CD4-positive, alpha-beta T cell treated with Interleukin-10 for 1 hour (primary cell): ENCODE measurements around the gene LPP.
A peak's percentile ranks its signal among the peaks of the same experiment; 100 is the strongest.

Source experiments
- DNase-seq: peaks from one replicate; pipeline ENCODE4 v3.0.0-alpha.2; 2020

The LPP gene

GRCh38 chr3:188279502-188280335 lies 125.8 kb downstream of the LPP start:
- DNase-seq = peak; percentile 13

- no peak for DNase-seq
Measured at GRCh38 chr3:188280627-188281026, 126.7 kb downstream of the LPP start.

- no peak for DNase-seq
Measured at GRCh38 chr3:188282871-188283270, 128.9 kb downstream of the LPP start.

GRCh38 chr3:188283347-188283746 lies 129.4 kb downstream of the LPP start:
- DNase-seq = no peak

DNA sequence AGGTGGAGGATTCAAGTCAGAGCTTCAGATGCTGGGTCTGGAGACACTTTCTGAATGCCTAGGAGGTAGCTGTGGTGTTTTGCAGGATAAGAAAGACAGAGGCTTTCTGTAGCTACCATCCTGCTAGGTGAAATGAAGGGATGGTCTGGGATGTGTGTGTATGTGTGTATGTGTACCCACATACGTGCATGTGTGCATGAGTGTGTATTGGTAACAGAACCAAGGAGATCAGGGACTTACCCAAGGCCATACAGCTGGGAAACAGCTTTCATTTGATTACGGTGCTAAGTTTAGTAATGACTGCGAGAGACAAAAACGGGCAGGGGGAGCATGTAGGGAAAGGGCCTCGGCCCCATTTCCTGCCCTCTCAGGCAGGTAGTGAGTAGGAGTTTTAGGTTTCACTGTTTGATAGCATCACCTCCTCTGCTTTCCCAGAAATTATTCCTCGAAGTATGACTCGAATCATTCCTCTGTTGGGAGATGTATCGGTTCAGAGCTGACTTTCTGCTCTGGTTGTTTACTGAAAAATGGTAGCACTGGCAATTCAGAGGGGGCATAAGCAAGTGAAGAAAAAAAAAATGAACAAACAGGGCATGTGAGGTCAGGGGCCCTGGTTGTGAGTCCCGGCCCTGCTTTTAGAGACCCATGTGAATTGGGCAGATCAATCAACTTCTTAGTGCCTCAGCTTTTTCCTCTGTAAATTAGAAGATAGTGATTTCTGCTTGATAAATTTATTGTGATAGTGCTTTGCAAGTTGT lies 130.7 kb downstream of the LPP start:
- DNase-seq = no peak

- DNase-seq = no peak
Measured at GRCh38 chr3:188286087-188286513, 132.1 kb downstream of the LPP start.

DNA sequence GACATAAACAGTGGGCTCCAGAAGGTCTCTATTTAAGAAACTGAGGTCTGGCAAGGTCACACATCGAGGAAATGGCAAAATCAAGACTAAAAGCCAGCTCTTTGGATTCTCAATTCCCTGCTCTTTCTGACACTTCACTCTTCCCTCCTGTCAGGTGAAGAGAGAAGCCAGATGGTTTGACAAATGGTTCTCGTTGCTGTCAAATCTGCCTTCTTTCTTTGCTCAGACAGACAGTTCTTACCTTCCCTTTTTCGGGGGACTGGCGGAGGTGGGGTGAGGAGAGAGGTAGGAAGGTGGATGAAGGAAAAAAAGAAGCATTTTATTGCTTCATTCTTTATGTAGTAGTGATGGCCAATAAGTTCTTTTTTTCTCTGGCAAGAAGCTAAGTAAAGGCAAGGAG lies 133.4 kb downstream of the LPP start:
- DNase-seq = no peak

GRCh38 chr3:188287762-188288505 lies 134.0 kb downstream of the LPP start:
- DNase-seq = no peak

DNA sequence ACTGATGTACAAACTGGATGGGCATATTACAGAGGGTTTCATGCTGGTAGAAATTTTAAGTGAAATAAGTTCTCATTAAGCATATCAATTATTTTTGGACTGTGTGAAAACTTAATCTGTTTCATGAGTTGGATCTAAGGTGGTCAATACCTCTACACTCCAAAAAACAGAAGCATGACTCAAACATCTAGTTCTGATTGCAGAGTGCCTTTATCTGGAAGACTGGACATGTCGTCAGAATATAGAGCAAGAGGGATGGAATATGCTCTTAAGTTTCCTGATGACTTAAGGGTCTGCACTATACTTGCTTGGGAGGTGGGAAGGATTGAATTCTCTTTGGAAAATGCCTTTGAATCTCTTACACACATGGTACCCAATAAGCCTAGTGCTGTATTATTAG lies 138.3 kb downstream of the LPP start:
- no peak for DNase-seq

DNA sequence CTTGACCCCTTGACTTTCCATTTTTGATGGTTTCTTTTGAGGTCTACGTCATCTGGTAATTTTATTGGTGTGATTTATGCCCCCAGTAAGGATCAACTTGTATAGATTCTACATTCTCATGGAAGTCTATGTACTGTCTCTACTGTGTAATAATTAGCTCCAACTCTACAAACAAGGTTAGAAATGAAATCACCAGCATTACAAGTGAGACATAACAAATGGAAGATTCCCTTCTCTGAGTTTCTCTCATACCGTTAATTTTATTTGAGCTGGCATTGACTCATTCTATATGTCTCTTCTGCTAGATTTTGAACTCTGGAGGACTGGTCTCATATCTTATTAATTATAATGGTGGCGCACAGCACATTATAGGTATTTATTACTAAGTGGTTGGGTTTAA lies 138.9 kb downstream of the LPP start:
- DNase-seq = no peak

DNA sequence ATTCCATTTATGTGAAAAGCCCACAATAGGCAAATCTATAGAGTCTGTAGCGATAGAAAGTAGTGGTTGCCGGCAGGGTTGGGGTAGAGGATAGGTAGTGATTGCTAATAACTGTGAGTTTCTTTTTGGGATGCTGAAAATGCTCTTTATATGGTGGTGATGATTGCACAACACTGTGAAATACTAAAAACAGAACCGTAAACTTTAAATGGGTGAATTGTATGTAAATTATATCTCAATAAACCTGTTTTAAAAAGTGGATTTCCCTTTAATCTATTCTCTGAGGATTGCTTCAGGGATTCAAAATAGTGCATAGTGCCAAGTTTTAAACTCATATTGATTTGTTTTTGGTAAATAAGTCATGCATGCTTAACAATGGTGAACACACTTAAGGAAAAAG lies 140.2 kb downstream of the LPP start:
- no peak for DNase-seq

GRCh38 chr3:188294823-188295487 lies 141.0 kb downstream of the LPP start:
- no peak for DNase-seq

DNA sequence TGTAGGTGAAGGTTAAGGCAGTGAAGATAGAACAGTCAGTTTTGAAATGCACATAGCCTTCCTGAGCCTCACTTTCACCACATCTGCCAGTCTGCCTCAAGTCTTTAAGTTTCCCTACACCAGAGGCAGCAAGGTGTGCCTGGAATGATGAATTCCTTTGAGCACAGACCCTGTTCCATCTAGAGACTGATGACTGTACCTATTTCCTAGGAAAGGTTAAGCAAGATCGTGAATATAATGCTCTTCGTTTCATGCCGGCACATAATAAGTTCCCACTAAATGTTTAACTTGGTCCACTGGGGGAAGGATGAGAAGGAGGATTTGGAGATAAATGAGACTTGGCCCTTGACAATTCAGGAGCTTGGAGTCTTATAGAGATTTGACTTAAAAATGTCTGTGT lies 141.9 kb downstream of the LPP start:
- DNase-seq = no peak

- no peak for DNase-seq
Measured at GRCh38 chr3:188296761-188297612, 143.0 kb downstream of the LPP start.

- DNase-seq = no peak
Measured at GRCh38 chr3:188298585-188298984, 144.6 kb downstream of the LPP start.

DNA sequence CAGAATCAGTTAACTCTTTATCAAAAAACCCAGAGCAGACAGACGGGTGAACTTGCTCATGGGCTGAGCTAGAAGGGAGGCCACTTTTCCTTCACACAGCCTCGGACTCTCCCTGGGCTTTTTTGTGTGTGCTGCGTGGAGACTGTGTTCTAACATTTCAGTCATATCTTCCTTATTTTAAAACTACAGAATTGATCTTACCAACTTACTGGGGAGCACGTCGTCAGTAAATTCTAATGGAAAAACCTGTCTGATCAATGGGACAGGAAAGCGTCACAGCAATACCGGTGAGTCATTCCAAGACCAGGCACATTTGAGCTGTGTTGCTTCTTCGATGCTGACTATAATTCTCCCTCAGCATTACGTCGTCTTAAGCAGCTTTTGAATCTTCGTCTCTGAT lies 145.1 kb downstream of the LPP start:
- no peak for DNase-seq

DNA sequence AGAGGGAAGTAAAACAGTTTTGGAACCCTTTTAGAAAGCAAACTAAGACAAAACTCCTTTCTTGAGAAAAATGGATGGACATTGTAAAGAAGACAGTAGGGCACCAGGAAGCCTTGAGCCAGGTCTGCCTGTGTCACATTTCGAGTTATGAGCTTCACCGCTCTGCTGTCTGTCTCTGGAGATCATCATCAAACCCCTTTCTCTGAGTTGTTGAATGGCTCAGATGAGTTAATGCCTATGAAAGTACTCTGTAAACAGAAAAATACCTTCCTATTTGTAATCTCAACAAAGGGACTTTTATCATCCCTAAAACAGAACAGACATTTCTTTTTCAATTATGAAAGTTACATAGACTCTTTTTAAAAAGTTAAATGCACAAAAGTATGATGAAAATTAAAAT lies 145.8 kb downstream of the LPP start:
- DNase-seq = no peak

DNA sequence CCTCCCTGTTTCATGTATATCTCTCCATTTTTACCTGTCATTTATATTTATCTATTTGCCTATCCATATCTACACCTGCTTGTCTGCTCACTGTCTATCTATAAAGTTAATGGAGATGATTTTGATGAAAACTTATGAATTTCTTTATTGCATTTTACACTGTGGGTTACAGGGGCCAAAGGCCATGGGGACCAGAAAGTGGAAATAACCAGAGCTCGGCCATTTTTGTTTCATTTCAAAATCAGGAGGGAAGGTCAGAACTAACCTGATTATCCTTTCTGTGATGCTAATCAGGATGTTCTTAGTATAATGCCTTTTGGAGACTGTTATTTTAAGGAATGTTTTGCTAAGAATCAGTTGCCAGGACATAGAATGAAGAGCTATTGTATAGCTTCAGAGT lies 147.2 kb downstream of the LPP start:
- DNase-seq = no peak

GRCh38 chr3:188303286-188303799 lies 149.4 kb downstream of the LPP start:
- no peak for DNase-seq

- no peak for DNase-seq
Measured at GRCh38 chr3:188303823-188304222, 149.9 kb downstream of the LPP start.

- DNase-seq = no peak
Measured at GRCh38 chr3:188304501-188304900, 150.5 kb downstream of the LPP start.

DNA sequence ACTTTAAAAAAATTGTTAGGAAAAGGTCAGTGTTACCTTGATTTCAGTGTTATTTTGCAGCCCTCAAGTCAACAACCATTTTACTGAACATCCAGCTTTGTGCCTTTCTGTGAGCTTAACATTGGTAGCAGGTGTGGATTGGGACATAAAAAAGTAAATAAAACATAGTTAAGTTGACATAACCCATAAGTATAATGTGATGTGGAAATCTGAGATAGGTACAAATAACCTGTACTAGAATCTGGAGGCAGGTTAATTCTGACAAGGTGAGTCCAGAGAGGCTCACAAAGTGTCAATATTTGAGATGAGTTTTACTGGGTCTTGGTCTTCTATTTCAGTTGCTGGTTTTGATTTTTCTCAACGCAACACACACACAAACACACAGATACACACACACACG lies 151.3 kb downstream of the LPP start:
- no peak for DNase-seq
